H1 (cell line): Measurements from ENCODE around the gene CAMKMT. TPM values are rescaled to one million over a fixed set of nuclear protein-coding genes. Genes with fewer than 3 reads are reported as not detected.

Experiments
- CBX8 ChIP-seq: fragments of 300-800, 300-1000 bp; sonication (generic); IDR thresholded peaks from 2 replicates; pipeline ENCODE4 v1.7.1; 2016; ENCODE audit warnings: low read depth, low read length, borderline replicate concordance
- CHD1 ChIP-seq: IDR thresholded peaks from 2 replicates; pipeline ENCODE4 v1.6.1; 2012; ENCODE audit warnings: low read depth, low read length, improper control_type of control experiment
- SAP30 ChIP-seq: fragments of 300-600 bp; sonication (generic); IDR thresholded peaks from 2 replicates; pipeline ENCODE4 v1.7.1; 2012; ENCODE audit warnings: low read length, moderate library complexity, mild to moderate bottlenecking, inconsistent platforms; ENCODE audit not compliant: insufficient read depth, insufficient replicate concordance
- SP1 ChIP-seq: IDR thresholded peaks from 2 replicates; pipeline ENCODE4 v1.6.1; 2011; ENCODE audit warnings: low read depth, low read length
- polyA plus RNA-seq, 7 experiments: library from polyadenylated mRNA; depleted of rRNA in 3 of 7; stranded (reverse) in 5 of 7; unstranded in 2 of 7; fragments of >200 nt in 5 of 7; fragments of 200-250 nt in 2 of 7; gene quantifications; 1 replicate in 5 of 7; 2 replicates in 1 of 7; 4 replicates in 1 of 7; pipeline versions ENCODE4 v1.2.1 to v1.2.3, GENCODE V29; 2011 to 2013; ENCODE audit warnings: missing spikeins in 2 of 7, mixed read lengths in 2 of 7
- total RNA-seq: library from RNA; stranded (reverse); fragmentation: NEBNext Ultra II Directional; extraction: Animal tissue kit (Norgen Biotek cat#: 25700); gene quantifications from 2 replicates; pipeline ENCODE4 v1.2.1, GENCODE V29; 2021

The CAMKMT gene
- total and polyA plus RNA-seq, 2 of the 8 experiments (the other 6 are each of a cell fraction or from before 2014, with no cell fraction given), result 14.7 to 22.4 TPM

DNA sequence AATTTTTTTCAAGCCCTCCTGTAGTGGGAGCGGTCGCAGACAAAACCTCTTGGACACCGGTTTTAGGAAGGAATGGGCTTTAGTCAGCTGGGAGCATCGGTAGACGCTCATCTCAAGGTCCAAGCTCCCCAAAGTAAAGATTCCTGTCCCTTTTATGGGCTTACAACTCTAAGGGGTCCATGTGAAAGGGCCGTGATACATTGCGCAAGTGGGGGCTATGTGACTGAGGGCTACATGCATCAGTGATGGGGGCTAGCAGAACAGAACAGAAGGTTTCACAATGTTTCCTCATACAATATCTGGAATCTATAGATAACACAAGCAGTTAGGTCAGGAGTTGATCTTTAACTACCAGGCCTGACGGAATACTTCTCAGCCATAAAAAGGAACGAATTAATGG, 62.5 kb downstream of the CAMKMT start (continued):
- TF ChIP-seq CHD1 (no peak), SP1 (no peak), SAP30 (no peak), CBX8 (no peak)
